ENCODE measurements around the gene SRGAP2B. TPM values are rescaled to one million over a fixed set of nuclear protein-coding genes. Genes with fewer than 3 reads are reported as not detected.
"Not testable (repeated sequence)": the region's sequence is repeated elsewhere in the genome, so short reads cannot be mapped to it uniquely, and the experiment has no call there.

The SRGAP2B gene
- 24.2 and 58.2 TPM in 2 replicates for total RNA-seq (2014; rRNA removed; shearing (Covaris generic))

- not testable (repeated sequence) for DNase-seq (ENCODE audit: low read depth in 1 of 2, low spot score in 2 of 2)
Measured at GRCh38 chr1:145095284-145096057, at the start of gene SRGAP2B, which contains the start of gene FAM72D. TSS of gene SRGAP2B (minus strand) at chr1:145095328. CDS start at chr1:145092901, 2,427 bp downstream. TSS of gene FAM72D (plus strand) at chr1:145095974. CDS start at chr1:145096848, 874 bp downstream.

GRCh38 chr1:145144264-145144913 lies 49.3 kb upstream of the SRGAP2B start:
- not testable (repeated sequence) for H3K36me3 ChIP-seq; H3K27ac ChIP-seq; H3K9me3 ChIP-seq (replicated peaks); H3K27me3 ChIP-seq (replicated peaks); H3K4me1 ChIP-seq (replicated peaks); DNase-seq (ENCODE audit: low read depth in 1 of 2, low spot score in 2 of 2); H3K4me3 ChIP-seq

More at GRCh38 chr1:145095284-145096057, at the start of gene SRGAP2B, which contains the start of gene FAM72D:
- H3K9me3 ChIP-seq (replicated peaks); H3K27ac ChIP-seq; H3K36me3 ChIP-seq; H3K4me3 ChIP-seq; H3K27me3 ChIP-seq (replicated peaks); H3K4me1 ChIP-seq (replicated peaks): not testable (repeated sequence)

- DNase-seq (ENCODE audit: low read depth in 1 of 2, low spot score in 2 of 2); H3K4me3 ChIP-seq; H3K4me1 ChIP-seq (replicated peaks); H3K27me3 ChIP-seq (replicated peaks); H3K27ac ChIP-seq; H3K9me3 ChIP-seq (replicated peaks); H3K36me3 ChIP-seq: not testable (repeated sequence)
Measured at GRCh38 chr1:145140549-145140948, 45.4 kb upstream of the SRGAP2B start.

GRCh38 chr1:145134476-145134875 lies 39.3 kb upstream of the SRGAP2B start:
- H3K9me3 ChIP-seq (replicated peaks); H3K4me3 ChIP-seq; DNase-seq (ENCODE audit: low read depth in 1 of 2, low spot score in 2 of 2); H3K4me1 ChIP-seq (replicated peaks); H3K27ac ChIP-seq; H3K36me3 ChIP-seq; H3K27me3 ChIP-seq (replicated peaks): not testable (repeated sequence)

GRCh38 chr1:145128697-145129469 lies 33.8 kb upstream of the SRGAP2B start:
- H3K36me3 ChIP-seq; H3K9me3 ChIP-seq (replicated peaks); H3K27me3 ChIP-seq (replicated peaks); H3K27ac ChIP-seq; DNase-seq (ENCODE audit: low read depth in 1 of 2, low spot score in 2 of 2); H3K4me1 ChIP-seq (replicated peaks); H3K4me3 ChIP-seq: not testable (repeated sequence)

GRCh38 chr1:145127144-145127543 lies 32.0 kb upstream of the SRGAP2B start:
- DNase-seq (ENCODE audit: low read depth in 1 of 2, low spot score in 2 of 2); H3K4me3 ChIP-seq; H3K27me3 ChIP-seq (replicated peaks); H3K9me3 ChIP-seq (replicated peaks); H3K36me3 ChIP-seq; H3K27ac ChIP-seq; H3K4me1 ChIP-seq (replicated peaks): not testable (repeated sequence)

- not testable (repeated sequence) for H3K4me1 ChIP-seq (replicated peaks); DNase-seq (ENCODE audit: low read depth in 1 of 2, low spot score in 2 of 2); H3K27me3 ChIP-seq (replicated peaks); H3K4me3 ChIP-seq; H3K27ac ChIP-seq; H3K36me3 ChIP-seq; H3K9me3 ChIP-seq (replicated peaks)
Measured at GRCh38 chr1:145125112-145125511, 30.0 kb upstream of the SRGAP2B start.

- H3K36me3 ChIP-seq; DNase-seq (ENCODE audit: low read depth in 1 of 2, low spot score in 2 of 2); H3K27me3 ChIP-seq (replicated peaks); H3K4me3 ChIP-seq; H3K27ac ChIP-seq; H3K4me1 ChIP-seq (replicated peaks); H3K9me3 ChIP-seq (replicated peaks): not testable (repeated sequence)
Measured at GRCh38 chr1:145123992-145124641, 29.0 kb upstream of the SRGAP2B start.

- H3K27me3 ChIP-seq (replicated peaks) = not testable (repeated sequence)
Measured at GRCh38 chr1:145123062-145123395, 27.9 kb upstream of the SRGAP2B start.

GRCh38 chr1:145122344-145123061 lies 27.4 kb upstream of the SRGAP2B start:
- not testable (repeated sequence) for H3K9me3 ChIP-seq (replicated peaks); H3K27me3 ChIP-seq (replicated peaks); H3K4me3 ChIP-seq; H3K36me3 ChIP-seq; DNase-seq (ENCODE audit: low read depth in 1 of 2, low spot score in 2 of 2); H3K4me1 ChIP-seq (replicated peaks); H3K27ac ChIP-seq

More at GRCh38 chr1:145123062-145123395, 27.9 kb upstream of the SRGAP2B start:
- not testable (repeated sequence) for H3K36me3 ChIP-seq; H3K4me3 ChIP-seq; H3K4me1 ChIP-seq (replicated peaks); H3K27ac ChIP-seq; DNase-seq (ENCODE audit: low read depth in 1 of 2, low spot score in 2 of 2); H3K9me3 ChIP-seq (replicated peaks)

- not testable (repeated sequence) for H3K9me3 ChIP-seq (replicated peaks); DNase-seq (ENCODE audit: low read depth in 1 of 2, low spot score in 2 of 2); H3K27ac ChIP-seq; H3K4me3 ChIP-seq; H3K27me3 ChIP-seq (replicated peaks); H3K36me3 ChIP-seq; H3K4me1 ChIP-seq (replicated peaks)
Measured at GRCh38 chr1:145119842-145120241, 24.7 kb upstream of the SRGAP2B start.

- not testable (repeated sequence) for H3K4me3 ChIP-seq; H3K27me3 ChIP-seq (replicated peaks); DNase-seq (ENCODE audit: low read depth in 1 of 2, low spot score in 2 of 2)
Measured at GRCh38 chr1:145115587-145116493, 20.7 kb upstream of the SRGAP2B start.

More at GRCh38 chr1:145115587-145116493, 20.7 kb upstream of the SRGAP2B start:
- H3K36me3 ChIP-seq; H3K9me3 ChIP-seq (replicated peaks); H3K4me1 ChIP-seq (replicated peaks); H3K27ac ChIP-seq: not testable (repeated sequence)

Data from SJSA1 (cell line).